Neural progenitor cell (in vitro differentiated cells): Measurements from ENCODE around the gene CNKSR1. TPM values are rescaled to one million over a fixed set of nuclear protein-coding genes. Genes with fewer than 3 reads are reported as not detected.

Experiments used
- DNase-seq: peaks from one replicate; pipeline ENCODE4 v3.0.0-alpha.2; 2016; ENCODE audit warnings: low spot score
- H2AFZ ChIP-seq: fragments of 200-600 bp; sonication (generic); replicated peaks from 2 replicates; pipeline ENCODE4 v1.6.1; 2016; ENCODE audit warnings: antibody characterized with exemption
- H3F3A ChIP-seq: fragments of 200-600 bp; sonication (generic); 2 replicates; pipeline ENCODE4 v1.6.1; 2016; ENCODE audit warnings: antibody characterized with exemption, low read depth
- H3K27ac ChIP-seq: fragments of 200-600 bp; sonication (generic); 2 replicates; pipeline ENCODE4 v1.5.1; 2016; ENCODE audit warnings: mild to moderate bottlenecking
- H3K27me3 ChIP-seq: fragments of 200-600 bp; sonication (generic); 2 replicates; pipeline ENCODE4 v1.6.1; 2016; ENCODE audit warnings: mild to moderate bottlenecking, moderate library complexity
- H3K36me3 ChIP-seq: fragments of 200-600 bp; sonication (generic); 2 replicates; pipeline ENCODE4 v1.5.1; 2016
- H3K4me1 ChIP-seq: fragments of 200-600 bp; sonication (generic); 2 replicates; pipeline ENCODE4 v1.6.1; 2016; ENCODE audit warnings: mixed run types
- H3K4me2 ChIP-seq: fragments of 200-600 bp; sonication (generic); 2 replicates; pipeline ENCODE4 v1.6.1; 2016
- H3K4me3 ChIP-seq: fragments of 200-600 bp; sonication (generic); 2 replicates; pipeline ENCODE4 v1.5.1; 2016
- H3K79me2 ChIP-seq: fragments of 200-600 bp; sonication (generic); 2 replicates; pipeline ENCODE4 v1.6.1; 2016; ENCODE audit warnings: low read depth
- H3K9ac ChIP-seq: fragments of 200-600 bp; sonication (generic); 2 replicates; pipeline ENCODE4 v1.6.1; 2016
- H3K9me3 ChIP-seq: fragments of 200-600 bp; sonication (generic); 2 replicates; pipeline ENCODE4 v1.5.1; 2016; ENCODE audit warnings: low read depth
- H4K20me1 ChIP-seq: fragments of 200-600 bp; sonication (generic); 2 replicates; pipeline ENCODE4 v1.6.1; 2016; ENCODE audit warnings: low read depth
- H3K27ac Mint-ChIP-seq: 3 replicates; pipeline ENCODE4 v1.8.0; 2021; ENCODE audit warnings: mixed read lengths
- H3K27me3 Mint-ChIP-seq: 2 replicates; pipeline ENCODE4 v1.8.0; 2022; ENCODE audit warnings: low read depth, mild to moderate bottlenecking, inconsistent platforms, moderate library complexity, mixed read lengths; ENCODE audit not compliant: insufficient read depth
- H3K36me3 Mint-ChIP-seq: 3 replicates; pipeline ENCODE4 v1.8.0; 2021; ENCODE audit warnings: mixed read lengths
- H3K4me1 Mint-ChIP-seq: 3 replicates; pipeline ENCODE4 v1.8.0; 2021; ENCODE audit warnings: mixed read lengths
- H3K4me3 Mint-ChIP-seq: 3 replicates; pipeline ENCODE4 v1.8.0; 2021; ENCODE audit warnings: mild to moderate bottlenecking, moderate library complexity, mixed read lengths
- H3K9me3 Mint-ChIP-seq: 3 replicates; pipeline ENCODE4 v1.8.0; 2020; ENCODE audit warnings: mixed read lengths
- EZH2 ChIP-seq: fragments of 200-600 bp; sonication (generic); IDR thresholded peaks from 2 replicates; pipeline ENCODE4 v1.6.1; 2017; ENCODE audit warnings: antibody characterized with exemption, mild to moderate bottlenecking, moderate library complexity
- EZH2phosphoT487 ChIP-seq: fragments of 200-600 bp; sonication (generic); IDR thresholded peaks from 2 replicates; pipeline ENCODE4 v1.6.1; 2017; ENCODE audit warnings: antibody characterized with exemption
- total RNA-seq: library from RNA; depleted of rRNA; stranded (reverse); fragments of >200 nt; gene quantifications from 2 replicates; pipeline ENCODE4 v1.2.3, GENCODE V29; 2015; ENCODE audit warnings: low replicate concordance
- TF ChIP-seq, protein P1 (sequence below): fragments of 200-600 bp; sonication (generic); IDR thresholded peaks from 2 replicates; pipeline ENCODE4 v1.5.1; 2017; ENCODE audit warnings: antibody characterized with exemption, mild to moderate bottlenecking

CNKSR1 gene, protein sequence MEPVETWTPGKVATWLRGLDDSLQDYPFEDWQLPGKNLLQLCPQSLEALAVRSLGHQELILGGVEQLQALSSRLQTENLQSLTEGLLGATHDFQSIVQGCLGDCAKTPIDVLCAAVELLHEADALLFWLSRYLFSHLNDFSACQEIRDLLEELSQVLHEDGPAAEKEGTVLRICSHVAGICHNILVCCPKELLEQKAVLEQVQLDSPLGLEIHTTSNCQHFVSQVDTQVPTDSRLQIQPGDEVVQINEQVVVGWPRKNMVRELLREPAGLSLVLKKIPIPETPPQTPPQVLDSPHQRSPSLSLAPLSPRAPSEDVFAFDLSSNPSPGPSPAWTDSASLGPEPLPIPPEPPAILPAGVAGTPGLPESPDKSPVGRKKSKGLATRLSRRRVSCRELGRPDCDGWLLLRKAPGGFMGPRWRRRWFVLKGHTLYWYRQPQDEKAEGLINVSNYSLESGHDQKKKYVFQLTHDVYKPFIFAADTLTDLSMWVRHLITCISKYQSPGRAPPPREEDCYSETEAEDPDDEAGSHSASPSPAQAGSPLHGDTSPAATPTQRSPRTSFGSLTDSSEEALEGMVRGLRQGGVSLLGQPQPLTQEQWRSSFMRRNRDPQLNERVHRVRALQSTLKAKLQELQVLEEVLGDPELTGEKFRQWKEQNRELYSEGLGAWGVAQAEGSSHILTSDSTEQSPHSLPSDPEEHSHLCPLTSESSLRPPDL
- 7.8 and 13.0 TPM in 2 replicates for total RNA-seq

DNA sequence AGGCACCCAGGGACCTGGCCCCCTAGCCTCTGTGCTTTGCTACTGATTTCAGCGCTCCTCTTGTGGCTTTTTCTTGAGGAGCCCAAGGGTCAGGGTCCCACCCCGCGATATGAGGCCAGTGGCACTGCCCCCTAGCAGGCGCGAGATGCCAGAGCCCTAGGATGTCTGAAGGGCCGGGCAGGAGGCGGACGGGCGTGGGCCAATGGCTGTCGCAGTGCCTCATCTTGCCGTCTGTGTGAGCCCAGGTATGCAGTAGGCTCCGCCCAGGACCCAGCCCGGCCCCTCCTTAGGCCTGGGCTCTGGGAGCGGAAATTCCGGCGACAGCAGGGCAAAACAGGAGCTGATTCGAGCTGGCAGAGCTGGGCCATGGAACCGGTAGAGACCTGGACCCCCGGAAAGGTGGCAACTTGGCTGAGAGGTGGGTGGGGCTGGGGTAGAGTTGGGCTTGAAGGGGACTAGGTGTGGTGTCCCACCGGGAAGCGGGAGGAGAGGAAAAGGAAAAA is at the start of gene CNKSR1:
CNKSR1 (plus strand) TSS at position 310 of the 503 bp plus-strand sequence; CDS start at position 367, 57 bp downstream.
- Histone ChIP-seq H2AFZ (peak within 1 kb of the TSS; percentile 87), H3K9me3 (no peaks in the 10 kb centered on the region), H3F3A (peaks cover 13% of the 10 kb centered on the region), H3K36me3 (no peaks in the 10 kb centered on the region), H3K4me3 (peak within 1 kb of the TSS; percentile 49), H4K20me1 (no peaks in the 10 kb centered on the region), H3K4me1 (no peaks in the 10 kb centered on the region), H3K79me2 (no peaks in the 10 kb centered on the region), H3K4me2 (peak within 1 kb of the TSS; percentile 77), H3K27ac (no peak within 1 kb of the TSS), H3K27me3 (no peaks in the 10 kb centered on the region), H3K9ac (no peak within 1 kb of the TSS)
- DNase-seq, result peak; percentile 84
- Mint-ChIP-seq H3K27me3 (peaks cover 2% of the 10 kb centered on the region), H3K9me3 (no peaks in the 10 kb centered on the region), H3K36me3 (peaks cover 2% of the 10 kb centered on the region), H3K27ac (peak within 1 kb of the TSS; percentile 39), H3K4me1 (peaks cover 13% of the 10 kb centered on the region), H3K4me3 (no peak within 1 kb of the TSS)
- TF ChIP-seq EZH2 (no peak), EZH2phosphoT487 (no peak)
- TF ChIP-seq, protein P1, sequence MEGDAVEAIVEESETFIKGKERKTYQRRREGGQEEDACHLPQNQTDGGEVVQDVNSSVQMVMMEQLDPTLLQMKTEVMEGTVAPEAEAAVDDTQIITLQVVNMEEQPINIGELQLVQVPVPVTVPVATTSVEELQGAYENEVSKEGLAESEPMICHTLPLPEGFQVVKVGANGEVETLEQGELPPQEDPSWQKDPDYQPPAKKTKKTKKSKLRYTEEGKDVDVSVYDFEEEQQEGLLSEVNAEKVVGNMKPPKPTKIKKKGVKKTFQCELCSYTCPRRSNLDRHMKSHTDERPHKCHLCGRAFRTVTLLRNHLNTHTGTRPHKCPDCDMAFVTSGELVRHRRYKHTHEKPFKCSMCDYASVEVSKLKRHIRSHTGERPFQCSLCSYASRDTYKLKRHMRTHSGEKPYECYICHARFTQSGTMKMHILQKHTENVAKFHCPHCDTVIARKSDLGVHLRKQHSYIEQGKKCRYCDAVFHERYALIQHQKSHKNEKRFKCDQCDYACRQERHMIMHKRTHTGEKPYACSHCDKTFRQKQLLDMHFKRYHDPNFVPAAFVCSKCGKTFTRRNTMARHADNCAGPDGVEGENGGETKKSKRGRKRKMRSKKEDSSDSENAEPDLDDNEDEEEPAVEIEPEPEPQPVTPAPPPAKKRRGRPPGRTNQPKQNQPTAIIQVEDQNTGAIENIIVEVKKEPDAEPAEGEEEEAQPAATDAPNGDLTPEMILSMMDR, result peak; percentile 48

DNA sequence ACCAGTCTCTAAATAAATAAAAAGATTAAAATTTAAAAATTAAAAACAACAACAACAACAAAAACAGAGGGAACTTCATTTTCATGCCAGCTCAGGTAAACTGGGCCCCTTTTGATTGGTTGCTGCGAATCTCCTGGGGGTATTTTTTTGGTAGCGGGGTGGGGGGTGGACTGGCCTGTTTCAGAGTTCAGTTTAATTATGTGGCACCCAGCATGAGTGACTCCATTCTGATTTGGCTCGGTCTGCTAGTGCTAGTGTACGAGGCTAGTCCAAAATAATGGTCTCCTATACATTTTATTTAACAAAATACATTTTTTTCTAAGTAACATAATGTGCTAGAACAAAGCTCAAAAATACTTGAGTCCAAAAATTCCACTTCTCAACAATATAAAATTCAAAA is 47.5 kb upstream of the CNKSR1 start:
- no peaks in the 10 kb centered on the region for H3K27me3 ChIP-seq
- H3K4me1 Mint-ChIP-seq, result peaks cover 14% of the 10 kb centered on the region
- H3K4me2 ChIP-seq, result no peak overlapping the region
- no peaks in the 10 kb centered on the region for H4K20me1 ChIP-seq
- no peak overlapping the region for H3K27ac Mint-ChIP-seq
- TF ChIP-seq EZH2phosphoT487 (no peak), EZH2 (no peak)
- TF ChIP-seq, protein P1, result no peak
- peaks cover 3% of the 10 kb centered on the region for H3K27me3 Mint-ChIP-seq
- H3K27ac ChIP-seq, result no peak overlapping the region
- H3K4me1 ChIP-seq, result no peaks in the 10 kb centered on the region
- DNase-seq, result no peak
- peaks cover 9% of the 10 kb centered on the region for H3K9me3 Mint-ChIP-seq
- no peaks in the 10 kb centered on the region for H3K9me3 ChIP-seq
- H3K4me3 ChIP-seq, result no peak overlapping the region
- no peak overlapping the region for H3K4me3 Mint-ChIP-seq
- peaks cover 3% of the 10 kb centered on the region for H3F3A ChIP-seq
- H3K36me3 Mint-ChIP-seq, result no peaks in the 10 kb centered on the region
- no peak overlapping the region for H2AFZ ChIP-seq
- H3K36me3 ChIP-seq, result no peaks in the 10 kb centered on the region
- H3K9ac ChIP-seq, result no peak overlapping the region
- no peaks in the 10 kb centered on the region for H3K79me2 ChIP-seq

DNA sequence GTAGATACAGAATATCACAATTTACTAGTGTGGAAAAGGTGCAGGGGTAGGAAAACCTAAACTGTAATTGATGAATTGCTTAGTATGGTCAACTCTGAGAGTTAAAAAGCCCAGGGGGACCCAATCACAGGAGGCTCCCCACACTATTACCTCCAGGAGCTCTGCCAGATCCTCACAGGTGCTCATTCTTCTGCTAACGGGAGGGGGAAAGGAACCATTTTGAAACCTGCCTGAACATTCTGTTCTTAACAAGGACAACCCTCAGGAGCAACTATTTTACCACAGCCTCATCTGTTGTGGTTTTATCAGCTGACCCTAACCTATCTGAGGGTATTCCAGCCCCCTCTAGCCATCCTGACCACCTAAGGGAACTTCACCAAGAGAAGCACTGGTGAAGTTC is 46.6 kb upstream of the CNKSR1 start:
- Mint-ChIP-seq H3K9me3 (peaks cover 9% of the 10 kb centered on the region), H3K4me1 (peaks cover 14% of the 10 kb centered on the region)

More for the DNA sequence above, 46.6 kb upstream of the CNKSR1 start:
- H3K27ac ChIP-seq, result no peak overlapping the region
- no peaks in the 10 kb centered on the region for H4K20me1 ChIP-seq
- H3K4me1 ChIP-seq, result no peaks in the 10 kb centered on the region
- TF ChIP-seq EZH2, result no peak
- TF ChIP-seq, protein P1, result no peak
- no peak for TF ChIP-seq EZH2phosphoT487
- no peak for DNase-seq
- Mint-ChIP-seq H3K4me3 (no peak overlapping the region), H3K36me3 (no peaks in the 10 kb centered on the region), H3K27me3 (peaks cover 3% of the 10 kb centered on the region), H3K27ac (no peak overlapping the region)
- no peak overlapping the region for H2AFZ ChIP-seq
- H3K9me3 ChIP-seq, result no peaks in the 10 kb centered on the region
- H3K27me3 ChIP-seq, result no peaks in the 10 kb centered on the region
- no peaks in the 10 kb centered on the region for H3K79me2 ChIP-seq
- no peak overlapping the region for H3K4me3 ChIP-seq
- peaks cover 3% of the 10 kb centered on the region for H3F3A ChIP-seq
- no peak overlapping the region for H3K4me2 ChIP-seq
- no peaks in the 10 kb centered on the region for H3K36me3 ChIP-seq
- no peak overlapping the region for H3K9ac ChIP-seq
